Measurements from ENCODE around the gene TMEM39A. TPM values are rescaled to one million over a fixed set of nuclear protein-coding genes. Genes with fewer than 3 reads are reported as not detected.

TMEM39A gene
- total RNA-seq, 1 experiment from 2014 or later, result 36.6 TPM

- DNase-seq (ENCODE audit: extremely low read depth, low read depth), result no peak
These were observed 6.2 kb downstream of the TMEM39A start for GRCh38 chr3:119457246-119457645.

- no peak for DNase-seq (ENCODE audit: extremely low read depth, low read depth)
These were observed 6.9 kb downstream of the TMEM39A start for GRCh38 chr3:119456469-119456868.

GRCh38 chr3:119453822-119454221 lies 9.6 kb downstream of the TMEM39A start:
- DNase-seq (ENCODE audit: extremely low read depth, low read depth), result no peak

GRCh38 chr3:119444590-119444989 lies 18.8 kb downstream of the TMEM39A start:
- no peak for DNase-seq (ENCODE audit: extremely low read depth, low read depth)

GRCh38 chr3:119443179-119443578 lies 20.2 kb downstream of the TMEM39A start:
- no peak for DNase-seq (ENCODE audit: extremely low read depth, low read depth)

- no peak for DNase-seq (ENCODE audit: extremely low read depth, low read depth)
These were observed 25.6 kb downstream of the TMEM39A start for GRCh38 chr3:119437691-119438258.

GRCh38 chr3:119436977-119437376 lies 26.4 kb downstream of the TMEM39A start:
- DNase-seq (ENCODE audit: extremely low read depth, low read depth), result no peak

- DNase-seq (ENCODE audit: extremely low read depth, low read depth), result no peak
These were observed 28.7 kb downstream of the TMEM39A start for GRCh38 chr3:119434703-119435102.

GRCh38 chr3:119433613-119434325 lies 29.6 kb downstream of the TMEM39A start:
- DNase-seq (ENCODE audit: extremely low read depth, low read depth), result no peak

GRCh38 chr3:119428538-119428937 lies 34.9 kb downstream of the TMEM39A start:
- no peak for DNase-seq (ENCODE audit: extremely low read depth, low read depth)

- DNase-seq (ENCODE audit: extremely low read depth, low read depth), result no peak
These were observed 35.7 kb downstream of the TMEM39A start for GRCh38 chr3:119427669-119428068.

- no peak for DNase-seq (ENCODE audit: extremely low read depth, low read depth)
These were observed 43.2 kb downstream of the TMEM39A start for GRCh38 chr3:119420196-119420595.

- DNase-seq (ENCODE audit: extremely low read depth, low read depth), result no peak
These were observed 44.8 kb downstream of the TMEM39A start for GRCh38 chr3:119418641-119419040.

- no peak for DNase-seq (ENCODE audit: extremely low read depth, low read depth)
These were observed 45.5 kb downstream of the TMEM39A start for GRCh38 chr3:119417771-119418512.

- DNase-seq (ENCODE audit: extremely low read depth, low read depth), result no peak
These were observed 46.5 kb downstream of the TMEM39A start for GRCh38 chr3:119416873-119417272.

GRCh38 chr3:119413603-119414280 lies 49.7 kb downstream of the TMEM39A start:
- no peak for DNase-seq (ENCODE audit: extremely low read depth, low read depth)

GRCh38 chr3:119409844-119410243 lies 53.6 kb downstream of the TMEM39A start:
- no peak for DNase-seq (ENCODE audit: extremely low read depth, low read depth)

- DNase-seq (ENCODE audit: extremely low read depth, low read depth), result no peak
These were observed 55.0 kb downstream of the TMEM39A start for GRCh38 chr3:119408243-119408950.

GRCh38 chr3:119405315-119405714 lies 58.1 kb downstream of the TMEM39A start:
- DNase-seq (ENCODE audit: extremely low read depth, low read depth), result no peak

GRCh38 chr3:119403201-119403600 lies 60.2 kb downstream of the TMEM39A start:
- no peak for DNase-seq (ENCODE audit: extremely low read depth, low read depth)

GRCh38 chr3:119402791-119403190 lies 60.6 kb downstream of the TMEM39A start:
- DNase-seq (ENCODE audit: extremely low read depth, low read depth), result no peak
